GM19328 (cell line): ENCODE data around the gene STXBP1.

Experiments used
- ATAC-seq: cut with Tn5 transposase; IDR thresholded peaks from one replicate; pipeline ENCODE4 v1.9.1; 2021; ENCODE audit warnings: mild to moderate bottlenecking, moderate library complexity; ENCODE audit not compliant: unreplicated experiment

The STXBP1 gene

DNA sequence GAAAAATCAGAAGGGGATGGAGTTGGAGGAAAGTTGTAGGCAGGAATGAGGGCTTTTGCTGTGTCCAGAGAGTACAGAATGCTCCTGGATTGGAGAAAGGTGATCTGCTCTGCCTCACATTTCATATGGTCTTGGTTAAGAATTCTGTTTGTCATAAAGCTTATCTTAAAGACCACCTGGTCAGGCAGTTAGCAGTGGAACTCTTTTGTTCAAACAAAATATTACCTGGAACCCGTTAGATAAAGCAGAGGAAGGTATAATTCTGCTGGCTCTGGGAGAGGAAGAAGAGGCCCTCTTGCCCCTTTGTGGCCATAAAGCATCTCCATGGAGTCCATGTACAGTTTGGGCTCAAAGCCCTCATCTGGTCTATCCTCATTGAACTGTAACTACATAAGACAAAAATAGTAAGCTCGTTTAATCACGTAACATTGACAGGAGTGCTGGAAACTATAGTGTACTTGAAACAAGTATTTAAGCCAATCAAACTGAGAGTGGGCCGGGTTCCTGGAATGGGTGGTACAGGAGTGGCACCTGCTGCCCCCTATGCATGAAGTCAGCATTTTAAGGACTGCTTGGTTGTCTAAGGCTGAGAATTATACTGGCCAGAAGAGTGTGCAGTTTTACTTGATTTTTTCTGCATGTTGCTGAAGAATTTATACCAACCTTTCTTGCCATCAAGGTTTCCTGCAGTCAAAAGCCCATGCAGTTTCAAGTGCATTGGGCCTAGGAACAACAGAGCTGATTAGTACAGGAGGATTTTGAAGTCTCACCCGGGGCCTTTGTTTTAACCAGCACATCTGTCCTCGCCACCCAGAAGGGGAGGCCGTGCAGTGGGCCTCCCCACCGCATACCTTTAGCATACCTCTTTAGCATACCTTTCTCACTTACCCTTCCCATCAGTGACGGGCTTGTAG is 39.9 kb downstream of the STXBP1 start:
- ATAC-seq = no peak

DNA sequence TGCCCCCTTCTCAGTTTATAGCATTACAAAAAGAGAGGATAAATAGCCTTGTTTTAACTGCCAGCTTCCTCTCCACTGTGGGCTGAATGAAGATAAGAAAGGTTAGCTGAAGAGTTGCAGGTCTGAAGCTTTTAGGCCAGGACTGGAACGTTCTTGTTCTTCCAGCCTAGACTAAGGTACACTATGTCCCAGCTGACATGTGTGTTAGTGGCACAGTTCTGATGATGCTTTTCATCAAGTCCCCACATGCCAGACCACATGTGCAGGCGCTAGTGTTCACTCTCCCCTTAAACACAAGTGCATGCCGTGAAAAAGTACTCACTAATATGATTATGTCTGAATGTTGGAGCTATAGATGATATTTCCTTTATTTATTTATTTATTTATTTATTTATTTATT is 40.7 kb downstream of the STXBP1 start:
- no peak for ATAC-seq

DNA sequence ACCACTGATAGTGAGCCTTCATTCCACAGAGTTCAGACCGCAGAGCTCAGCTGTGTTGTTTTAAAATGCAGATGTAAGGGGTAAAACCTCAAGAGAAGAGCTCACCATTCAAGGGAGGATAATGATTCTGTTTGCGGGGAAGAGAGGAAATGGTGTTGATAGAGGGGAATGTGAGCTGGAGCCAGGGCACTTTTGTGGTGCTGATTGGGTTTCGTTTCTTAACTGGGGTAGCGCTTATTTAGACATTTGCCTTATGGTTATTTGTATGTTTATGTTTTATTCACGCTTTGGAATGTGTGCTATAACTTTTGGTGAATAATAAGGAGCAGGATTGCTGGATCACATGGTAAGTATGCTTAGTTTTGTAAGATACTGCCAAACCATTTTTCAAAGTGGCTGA is 42.5 kb downstream of the STXBP1 start:
- no peak for ATAC-seq

DNA sequence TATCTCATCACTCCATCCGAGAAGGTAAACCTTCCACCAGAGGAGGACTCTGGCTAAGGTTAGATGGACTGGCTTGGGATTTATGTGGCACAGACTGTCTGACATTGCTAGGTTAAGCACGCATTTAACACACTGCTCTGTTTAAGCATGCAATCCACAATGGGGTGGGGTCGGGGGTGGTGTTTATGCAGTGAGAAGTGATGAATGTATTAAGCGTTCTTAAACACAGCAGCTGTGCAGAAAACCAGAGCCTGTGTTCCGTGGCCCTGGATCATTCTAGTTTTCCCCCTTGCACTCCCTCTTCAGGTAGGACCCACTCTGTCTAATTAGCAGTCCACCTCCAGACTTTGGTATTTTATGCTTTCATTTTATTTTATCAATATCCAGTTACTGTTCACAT is 46.4 kb downstream of the STXBP1 start:
- no peak for ATAC-seq

DNA sequence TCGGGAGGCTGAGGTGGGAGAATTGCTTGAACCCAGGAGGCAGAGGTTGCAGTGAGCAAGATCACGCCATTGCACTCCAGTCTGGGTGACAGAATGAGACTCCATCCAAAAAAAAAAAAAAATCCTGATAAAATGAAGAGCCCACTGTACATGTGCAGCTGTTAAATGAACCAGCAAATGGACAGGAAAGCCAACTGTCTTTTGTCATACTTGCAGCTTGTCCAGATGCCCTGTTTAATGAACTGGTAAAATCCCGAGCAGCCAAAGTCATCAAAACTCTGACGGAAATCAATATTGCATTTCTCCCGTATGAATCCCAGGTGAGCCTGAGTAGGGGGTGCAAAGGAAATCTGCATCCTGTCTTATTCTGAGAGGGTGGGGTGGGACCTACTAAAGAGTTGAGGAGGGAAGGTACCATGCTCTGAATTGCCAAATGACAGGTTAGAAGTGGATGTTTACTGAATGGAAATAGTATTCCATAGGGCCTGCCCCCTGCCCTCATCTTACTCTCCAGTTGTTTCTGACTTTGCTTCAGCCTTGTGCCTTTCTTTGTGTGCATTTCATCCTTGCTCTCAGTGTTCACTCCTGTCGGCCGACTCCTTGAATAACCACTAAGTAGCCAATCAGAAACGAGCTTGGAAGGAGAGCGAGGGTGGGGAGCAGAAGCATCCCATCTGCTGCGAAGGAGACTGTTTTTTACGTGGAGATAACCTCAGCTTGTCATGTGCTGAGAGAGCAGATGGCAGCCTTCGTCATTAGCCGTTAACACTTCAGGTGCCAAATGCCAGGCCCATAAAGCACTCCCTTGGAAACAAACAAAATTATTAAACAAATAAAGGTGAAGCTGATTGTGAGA is 49.0 kb downstream of the STXBP1 start:
- ATAC-seq = no peak

DNA sequence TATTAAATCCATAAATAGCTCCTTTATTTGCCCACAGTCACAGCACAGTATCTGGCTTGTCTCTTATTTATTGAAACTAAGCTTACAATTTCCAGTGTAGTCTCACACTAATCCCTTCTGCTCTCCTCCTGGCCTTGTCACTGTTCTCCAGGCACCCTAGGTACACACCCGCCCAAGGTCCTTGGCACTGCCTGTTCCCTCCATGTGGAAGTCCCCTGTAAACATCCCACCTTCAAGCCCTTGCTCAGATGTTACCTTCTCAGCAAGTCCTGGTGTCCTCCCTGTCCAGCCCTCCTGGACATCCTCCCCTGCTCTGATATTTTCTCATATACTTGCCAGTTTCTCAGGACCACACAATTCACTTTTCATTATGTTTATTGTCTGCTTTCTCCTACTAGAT is 50.5 kb downstream of the STXBP1 start:
- ATAC-seq = no peak

DNA sequence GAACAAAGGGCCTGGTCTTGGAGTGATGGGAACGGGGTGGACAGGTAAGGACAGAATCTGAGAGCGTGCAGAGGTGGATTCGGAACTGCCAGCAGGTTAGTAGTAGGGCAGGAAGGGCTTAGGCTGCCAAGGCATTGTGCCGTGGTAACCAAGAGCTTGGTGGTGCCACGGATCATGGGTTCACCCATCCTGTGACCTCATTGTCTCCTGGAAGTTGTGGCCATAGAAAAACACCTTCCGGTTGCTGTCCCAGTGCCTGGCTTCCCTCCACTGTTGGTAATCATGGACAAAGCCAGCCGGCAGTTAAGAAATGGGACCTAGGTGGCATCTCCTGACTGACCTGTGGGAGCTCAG is 52.2 kb downstream of the STXBP1 start:
- no peak for ATAC-seq

DNA sequence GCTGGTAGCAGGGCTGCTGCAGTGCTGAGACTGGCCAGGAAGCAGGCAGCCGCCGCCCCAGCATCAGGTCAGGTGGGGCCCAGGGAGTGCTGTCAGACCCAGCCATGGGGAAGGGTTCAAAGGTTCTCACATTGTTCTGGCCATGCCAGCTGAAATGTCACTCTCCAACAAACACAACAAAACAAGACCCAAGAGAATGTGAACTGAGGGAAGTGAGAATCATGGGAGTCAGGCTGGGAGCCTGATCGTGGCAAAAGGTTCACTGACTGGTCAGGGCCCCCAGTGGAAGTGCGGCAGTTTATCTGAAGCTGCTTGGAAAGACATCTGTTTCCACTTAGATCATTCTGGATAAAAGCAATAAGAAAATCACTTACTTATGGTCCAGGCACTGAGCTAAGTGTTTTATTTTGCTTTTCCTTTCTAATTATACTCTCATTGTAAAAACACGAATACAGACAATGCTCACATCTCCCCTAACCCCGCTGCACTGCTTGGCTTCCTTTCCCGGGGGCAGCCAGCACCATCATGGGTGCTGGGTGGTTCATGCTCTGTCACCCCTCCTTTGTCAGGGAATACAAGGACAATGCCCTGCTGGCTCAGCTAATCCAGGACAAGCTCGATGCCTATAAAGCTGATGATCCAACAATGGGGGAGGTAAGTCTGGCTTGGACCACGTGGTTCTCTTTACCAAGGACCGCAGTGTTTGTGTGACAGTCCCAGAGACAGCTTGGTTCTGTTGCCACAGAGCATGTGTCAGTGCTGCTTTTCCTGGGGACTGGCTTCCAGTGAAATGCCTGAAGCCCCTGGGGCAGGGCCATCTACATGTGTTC is 52.8 kb downstream of the STXBP1 start:
- ATAC-seq = no peak

DNA sequence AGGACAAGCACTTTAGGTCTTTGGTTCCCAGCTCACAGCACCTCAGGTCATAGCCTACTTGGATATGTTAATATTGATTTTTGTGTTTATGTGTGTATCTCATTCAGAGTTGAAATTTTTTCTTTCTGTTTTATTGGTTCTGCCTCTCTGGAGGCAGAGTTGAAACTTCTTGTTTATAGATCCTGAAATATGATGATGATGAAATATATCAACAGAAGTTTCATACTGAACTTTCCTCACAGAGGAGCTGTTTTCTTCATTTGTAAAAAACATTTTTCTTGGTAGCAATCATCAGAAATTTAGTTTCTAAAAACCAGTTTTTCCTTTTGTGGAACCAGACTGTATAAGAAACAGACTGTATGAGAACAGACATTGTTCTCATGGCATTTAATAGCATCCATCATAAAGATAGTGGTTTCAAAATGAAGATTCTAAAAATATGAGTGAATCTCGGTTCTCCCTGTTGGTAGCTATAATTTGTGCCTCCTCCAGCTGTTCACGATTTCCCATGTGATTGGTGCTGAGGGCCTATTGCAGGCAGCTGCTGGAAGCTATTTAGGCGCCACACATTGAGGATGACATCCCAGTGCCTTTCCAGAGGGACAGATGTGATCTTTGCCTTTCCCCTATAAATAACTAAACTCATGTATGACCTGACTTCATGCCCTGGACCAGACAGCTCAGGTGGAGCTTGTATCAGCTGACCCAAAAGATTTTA is 55.2 kb downstream of the STXBP1 start:
- no peak for ATAC-seq

DNA sequence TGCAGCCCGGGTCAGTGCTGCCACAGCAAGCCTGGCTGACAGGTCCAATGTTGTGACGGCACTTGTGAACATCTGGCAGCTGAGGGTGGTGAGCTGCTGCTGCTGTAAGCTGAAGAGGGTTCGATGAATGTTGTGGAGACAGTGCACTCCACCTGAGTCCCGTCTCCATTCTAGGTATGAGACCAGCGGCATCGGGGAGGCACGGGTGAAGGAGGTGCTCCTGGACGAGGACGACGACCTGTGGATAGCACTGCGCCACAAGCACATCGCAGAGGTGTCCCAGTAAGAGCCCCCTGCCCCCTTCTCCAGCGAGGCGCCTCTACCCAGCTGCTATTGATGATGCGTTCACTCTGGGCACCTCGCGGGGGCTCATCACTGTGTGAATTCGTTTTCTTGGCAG is 55.8 kb downstream of the STXBP1 start:
- ATAC-seq = no peak

DNA sequence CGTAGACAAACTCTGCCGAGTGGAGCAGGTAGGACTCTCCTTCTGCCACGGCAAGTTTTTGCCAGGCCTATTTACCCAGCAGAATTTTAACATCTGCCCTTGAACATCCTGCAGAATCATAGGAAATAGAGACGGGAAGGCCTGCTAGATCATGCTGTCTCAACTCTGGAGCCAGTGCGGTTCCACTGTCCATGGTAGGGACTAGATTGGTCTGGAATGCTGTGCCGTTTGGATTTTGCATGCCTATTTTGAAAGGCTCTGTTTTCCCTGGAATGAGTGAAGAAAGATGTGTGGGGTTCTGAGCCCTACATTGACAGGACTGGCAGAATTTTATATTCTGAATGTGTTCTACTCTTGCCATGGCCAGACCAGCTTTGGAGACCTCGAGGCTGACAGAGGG is 61.2 kb downstream of the STXBP1 start:
- ATAC-seq = no peak

DNA sequence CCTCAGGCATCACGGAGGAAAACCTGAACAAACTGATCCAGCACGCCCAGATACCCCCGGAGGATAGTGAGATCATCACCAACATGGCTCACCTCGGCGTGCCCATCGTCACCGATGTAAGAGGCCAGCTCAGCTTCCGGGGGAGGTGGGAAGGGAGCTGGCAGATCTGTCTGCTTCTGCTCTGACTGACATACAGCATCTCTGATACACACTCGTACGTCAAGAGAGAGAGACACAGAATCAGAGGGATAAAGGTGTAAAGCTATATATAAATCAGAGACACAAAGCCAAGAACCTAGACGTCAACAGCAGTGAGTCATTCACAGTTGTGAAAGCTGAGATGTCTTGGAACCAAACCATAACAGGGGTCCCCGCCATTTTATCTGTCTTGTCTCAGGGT is 64.6 kb downstream of the STXBP1 start:
- ATAC-seq = no peak

DNA sequence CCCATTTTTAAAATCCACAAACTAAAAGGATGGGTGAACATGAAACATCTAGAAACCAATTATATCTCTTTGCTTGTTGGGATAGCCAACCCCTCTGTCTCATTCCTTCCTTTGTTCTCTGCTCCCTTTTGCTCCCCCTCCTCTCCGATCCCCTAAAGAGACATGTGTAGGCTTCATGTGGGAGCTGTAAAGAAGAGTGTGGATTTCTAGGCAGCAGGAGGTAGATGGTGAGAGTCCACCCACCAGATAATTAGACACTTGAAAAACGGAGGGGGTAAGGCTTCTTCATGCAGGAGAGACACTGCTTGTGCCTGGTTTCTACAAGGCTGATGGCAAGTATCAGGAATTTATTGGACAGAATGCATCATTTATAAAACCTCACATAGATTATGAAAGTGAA is 67.4 kb downstream of the STXBP1 start:
- ATAC-seq = no peak

DNA sequence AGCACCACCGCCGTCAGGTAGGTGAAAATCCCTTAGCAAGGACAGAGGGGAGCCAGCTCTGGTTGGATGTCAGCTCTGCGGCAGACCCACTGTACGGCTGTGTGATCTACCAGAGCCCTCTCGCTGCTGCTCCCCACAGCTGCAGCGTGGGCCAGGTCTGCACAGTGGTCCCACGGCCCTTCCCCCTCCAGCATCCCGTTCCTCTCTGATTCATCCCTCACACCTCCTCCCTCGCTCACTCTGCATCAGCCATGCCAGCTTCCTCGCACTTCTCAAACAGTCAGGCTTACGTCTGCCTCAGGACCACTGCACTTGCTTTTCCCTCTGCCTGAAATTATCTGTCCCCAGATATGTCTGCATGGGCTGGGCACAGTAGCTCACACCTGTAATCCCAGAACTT is 68.1 kb downstream of the STXBP1 start:
- ATAC-seq = no peak

DNA sequence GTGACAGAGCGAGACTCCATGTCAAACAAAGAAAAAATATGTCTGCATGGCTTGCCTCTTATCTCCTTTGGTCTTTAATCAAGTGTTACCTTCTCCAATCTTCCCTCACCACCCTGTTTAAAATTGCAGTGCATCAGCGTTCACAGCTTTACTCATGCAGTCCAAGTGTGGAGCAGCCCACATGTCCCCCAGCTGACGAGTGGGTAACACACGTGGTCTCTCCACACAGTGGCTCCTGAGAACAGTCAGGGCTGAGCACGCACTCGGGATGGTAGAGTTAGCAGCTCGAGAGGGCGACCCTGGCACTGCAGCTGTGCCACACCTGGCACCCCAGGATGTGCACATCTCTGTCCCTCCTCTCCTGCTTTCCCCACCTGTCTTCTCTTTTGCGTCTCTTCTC is 68.8 kb downstream of the STXBP1 start:
- no peak for ATAC-seq

DNA sequence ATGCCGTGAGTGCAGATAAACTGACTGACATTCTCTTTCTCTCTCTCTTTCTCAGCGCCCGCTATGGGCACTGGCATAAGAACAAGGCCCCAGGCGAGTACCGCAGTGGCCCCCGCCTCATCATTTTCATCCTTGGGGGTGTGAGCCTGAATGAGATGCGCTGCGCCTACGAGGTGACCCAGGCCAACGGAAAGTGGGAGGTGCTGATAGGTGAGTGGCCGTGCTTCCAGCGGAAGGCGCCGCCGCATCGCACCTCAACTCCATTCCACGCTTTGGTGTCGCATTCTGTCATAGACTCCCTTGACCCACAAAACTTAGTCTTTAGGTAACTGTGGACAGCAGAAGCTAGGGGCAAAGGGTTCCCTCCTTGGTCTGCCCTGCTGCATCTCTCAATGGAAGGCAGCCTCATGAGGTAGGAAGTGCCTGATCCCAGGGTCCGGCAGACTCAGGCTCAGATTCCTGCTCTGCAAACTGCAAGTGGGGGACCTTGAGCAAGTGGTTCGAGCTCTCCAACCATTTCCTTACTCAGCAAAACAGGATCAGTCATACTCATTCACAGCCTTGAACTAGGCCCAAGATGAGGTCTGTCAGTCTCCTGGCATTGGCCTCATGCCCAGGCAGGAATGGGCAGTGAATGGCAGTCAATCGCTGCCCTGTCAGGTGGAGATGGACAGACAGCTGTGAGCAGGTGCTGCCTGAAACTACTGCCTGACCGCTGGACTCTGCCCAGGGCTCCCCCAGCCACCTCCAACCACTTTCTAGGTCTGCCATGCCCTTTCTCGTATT is 70.5 kb downstream of the STXBP1 start:
- ATAC-seq = no peak

DNA sequence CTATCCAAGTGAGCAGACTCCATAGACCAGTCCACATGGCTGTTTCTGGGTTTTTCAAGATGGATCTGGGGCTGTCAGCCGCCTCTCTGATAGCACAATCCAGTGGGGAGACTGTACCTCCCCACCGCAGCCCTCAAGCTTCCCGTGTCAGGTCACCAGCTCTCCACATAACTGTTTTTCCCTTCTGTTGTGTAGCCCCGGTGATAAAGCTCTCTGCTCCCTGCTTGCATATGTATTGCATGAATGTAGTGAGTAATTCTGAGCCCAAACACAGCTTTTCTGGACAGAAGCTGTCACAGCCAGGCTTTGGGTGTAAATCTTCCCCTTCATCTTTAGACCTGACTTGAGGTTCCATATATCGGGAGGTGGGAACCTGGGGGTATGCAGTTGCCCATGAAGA is 71.6 kb downstream of the STXBP1 start:
- ATAC-seq = no peak

DNA sequence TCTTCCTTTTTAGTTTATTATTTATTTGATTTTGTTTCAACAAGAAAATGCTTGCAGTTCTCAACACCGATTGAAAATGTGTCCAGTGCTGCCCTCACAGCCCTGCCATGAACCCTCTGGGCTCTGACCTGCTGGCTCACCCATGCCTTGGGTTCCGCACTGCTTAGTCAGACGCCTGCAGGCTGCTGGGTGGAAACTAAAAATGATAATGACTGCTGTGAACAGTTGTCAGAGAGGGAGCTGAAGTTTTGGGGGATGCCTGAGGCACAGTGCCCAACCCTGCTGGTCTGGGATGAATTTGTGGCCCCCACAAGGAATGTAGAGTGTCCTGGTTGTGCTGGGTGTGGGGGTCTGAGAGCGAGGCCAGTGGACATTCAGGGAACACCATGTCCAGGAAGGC is 72.5 kb downstream of the STXBP1 start:
- ATAC-seq = no peak

DNA sequence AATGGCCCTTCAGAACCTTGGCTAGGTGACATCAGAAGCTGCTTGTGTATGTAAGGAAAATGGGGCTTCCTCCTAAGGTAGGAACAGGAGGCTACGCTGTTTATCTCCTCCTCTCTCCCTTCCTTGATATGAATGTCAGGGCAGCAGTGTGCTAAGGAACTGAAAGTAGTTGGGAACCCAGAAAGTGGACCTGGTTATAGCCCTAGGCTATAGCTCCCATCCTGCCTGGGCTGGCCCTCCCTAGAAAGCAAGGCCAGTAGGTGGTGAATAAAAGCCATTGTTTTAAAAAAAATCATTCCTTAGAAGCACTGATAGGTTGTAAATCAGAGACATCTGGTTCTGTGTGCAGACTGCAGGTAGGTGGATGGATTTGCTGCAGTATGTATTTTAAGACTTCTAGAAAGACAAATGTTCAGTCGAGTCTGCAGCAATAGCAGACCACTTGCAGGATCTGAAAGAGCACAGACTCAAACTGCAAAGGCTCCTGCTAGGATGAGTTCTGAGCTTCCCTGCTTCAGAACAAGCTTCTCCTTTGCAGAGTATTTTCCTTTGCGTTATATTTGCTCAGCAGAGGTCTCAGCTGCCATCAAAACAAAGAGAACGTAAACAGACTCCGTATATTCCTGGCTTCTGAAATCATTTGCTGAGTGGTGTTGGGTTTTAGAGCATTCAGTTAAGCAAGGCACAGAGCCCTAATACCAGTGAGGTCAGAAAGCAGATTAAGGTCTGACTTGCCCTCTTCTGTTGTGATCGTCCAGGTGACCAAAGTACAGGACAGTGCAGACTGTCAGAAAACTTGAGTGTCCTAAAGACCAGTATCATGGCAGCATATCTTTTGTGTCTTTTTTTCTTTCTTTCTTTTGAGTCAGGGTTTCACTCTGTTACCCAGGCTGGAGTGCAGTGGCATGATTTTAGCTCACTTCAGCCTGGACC is 74.7 kb downstream of the STXBP1 start:
- ATAC-seq = no peak
